H1 (cell line): ENCODE data around the gene ZNF648. TPM values are rescaled to one million over a fixed set of nuclear protein-coding genes. Genes with fewer than 3 reads are reported as not detected.

Source experiments
- CTCF ChIA-PET: fragments of 300-600 bp; sonication (Branson Sonifier 250); formaldehyde crosslinking; loops from one replicate; lab custom pipeline; 2021; ENCODE audit not compliant: partially characterized antibody; lab: Charles Lee
- POLR2A ChIA-PET: fragments of 300-600 bp; sonication (Branson Sonifier 250); formaldehyde crosslinking; loops from one replicate; lab custom pipeline; 2021; ENCODE audit warnings: inconsistent platforms; ENCODE audit not compliant: partially characterized antibody; lab: Charles Lee
- DNase-seq, 2 experiments: peaks; one replicate each; pipeline versions ENCODE4 v3.0.0 to v3.0.0-alpha.2; 2010 to 2022; ENCODE audit warnings: low spot score in 2 of 2, low read depth in 1 of 2, mixed read lengths in 1 of 2
- FAIRE-seq: peaks from 2 replicates; lab custom pipeline; 2011; peaks lifted over from hg19 to GRCh38; lab: Jason Lieb, UNC
- H2AFZ ChIP-seq: 2 replicates; pipeline ENCODE4 v1.8.1; 2012; ENCODE audit warnings: low read length, inconsistent platforms
- H2AK5ac ChIP-seq: 2 replicates; pipeline ENCODE4 v1.6.1; 2013; ENCODE audit warnings: low read depth, low read length
- H2BK120ac ChIP-seq: replicated peaks from 2 replicates; pipeline ENCODE3; 2013; ENCODE audit warnings: low read depth, low read length, inconsistent platforms
- H2BK12ac ChIP-seq: 2 replicates; pipeline ENCODE4 v1.6.1; 2013; ENCODE audit warnings: low read depth, low read length
- H2BK15ac ChIP-seq: 2 replicates; pipeline ENCODE4 v1.6.1; 2013; ENCODE audit warnings: low read length
- H2BK20ac ChIP-seq: 2 replicates; pipeline ENCODE4 v1.6.1; 2013; ENCODE audit warnings: low read length
- H2BK5ac ChIP-seq: 2 replicates; pipeline ENCODE4 v1.6.1; 2013; ENCODE audit warnings: low read depth, low read length
- H3K14ac ChIP-seq: 2 replicates; pipeline ENCODE4 v1.6.1; 2013; ENCODE audit warnings: inconsistent platforms; ENCODE audit not compliant: insufficient read length
- H3K18ac ChIP-seq: 2 replicates; pipeline ENCODE4 v1.6.1; 2013; ENCODE audit warnings: low read length; ENCODE audit errors: extremely low read depth
- H3K23ac ChIP-seq: 2 replicates; pipeline ENCODE4 v1.6.1; 2013; ENCODE audit warnings: inconsistent platforms; ENCODE audit not compliant: insufficient read length
- H3K23me2 ChIP-seq: 2 replicates; pipeline ENCODE4 v1.6.1; 2013; ENCODE audit warnings: low read depth, low read length
- H3K27ac ChIP-seq: 2 replicates; pipeline ENCODE4 v1.6.1; 2011; ENCODE audit warnings: low read depth, low read length, inconsistent platforms
- H3K27me3 ChIP-seq, 4 experiments: replicated peaks in 1 of 4; 1 replicate in 1 of 4; 2 replicates in 3 of 4; pipeline versions ENCODE4 v1.6.1 to v1.8.1; 2011 to 2013; ENCODE audit warnings: low read length in 3 of 4, mild to moderate bottlenecking in 3 of 4, inconsistent platforms in 2 of 4, mixed read lengths in 2 of 4, moderate library complexity in 1 of 4; ENCODE audit not compliant: control insufficient read depth in 3 of 4, insufficient read depth in 3 of 4; ENCODE audit errors: extremely low read depth in 1 of 4
- H3K36me3 ChIP-seq, 4 experiments: 2 replicates each; pipeline versions ENCODE4 v1.6.1 to v1.8.1; 2011 to 2013; ENCODE audit warnings: mild to moderate bottlenecking in 4 of 4, low read length in 3 of 4, moderate library complexity in 2 of 4, control low read depth in 1 of 4, inconsistent platforms in 1 of 4; ENCODE audit not compliant: insufficient read depth in 4 of 4, control insufficient read depth in 2 of 4
- H3K4ac ChIP-seq: replicated peaks from 2 replicates; pipeline ENCODE3; 2013; ENCODE audit warnings: low read length, low read depth, mixed read lengths, inconsistent platforms; ENCODE audit not compliant: insufficient read length
- H3K4me1 ChIP-seq, 4 experiments: replicated peaks in 1 of 4; 1 replicate in 1 of 4; 2 replicates in 3 of 4; pipeline versions ENCODE4 v1.6.1 to v1.8.1; 2011 to 2013; ENCODE audit warnings: low read length in 3 of 4, inconsistent platforms in 2 of 4, mixed read lengths in 1 of 4; ENCODE audit not compliant: insufficient read depth in 4 of 4, control insufficient read depth in 3 of 4
- H3K4me2 ChIP-seq, 2 experiments: 2 replicates each; pipeline versions ENCODE4 v1.6.1 to v1.8.1; 2011 to 2013; ENCODE audit warnings: low read depth in 2 of 2, low read length in 2 of 2, control low read depth in 1 of 2, inconsistent platforms in 1 of 2, mild to moderate bottlenecking in 1 of 2; ENCODE audit not compliant: insufficient read depth in 1 of 2
- H3K4me3 ChIP-seq, 4 experiments: fragments of 200-600, 300-600 bp in 1 of 4; sonication (generic), shearing (Covaris generic), sonication (Bioruptor Twin) in 1 of 4; 2 replicates each; pipeline versions ENCODE4 v1.5.1 to v1.8.1; 2011 to 2016; ENCODE audit warnings: low read length in 4 of 4, low read depth in 3 of 4, control low read depth in 2 of 4, inconsistent platforms in 2 of 4, mild to moderate bottlenecking in 2 of 4, mixed read lengths in 1 of 4, moderate library complexity in 1 of 4; ENCODE audit not compliant: insufficient read depth in 2 of 4; ENCODE audit errors: extremely low read depth in 1 of 4
- H3K56ac ChIP-seq: replicated peaks from 2 replicates; pipeline ENCODE3; 2013; ENCODE audit warnings: low read depth, mild to moderate bottlenecking, mixed read lengths, low read length, inconsistent platforms; ENCODE audit not compliant: insufficient read length
- H3K79me1 ChIP-seq: 2 replicates; pipeline ENCODE4 v1.6.1; 2013; ENCODE audit warnings: low read depth, low read length, control low read depth
- H3K79me2 ChIP-seq, 2 experiments: 2 replicates each; pipeline versions ENCODE4 v1.6.1 to v1.8.1; 2012 to 2013; ENCODE audit warnings: low read length in 2 of 2, mild to moderate bottlenecking in 2 of 2, inconsistent platforms in 1 of 2; ENCODE audit not compliant: insufficient read depth in 2 of 2, control insufficient read depth in 1 of 2
- H3K9ac ChIP-seq, 4 experiments: replicated peaks in 1 of 4; 1 replicate in 1 of 4; 2 replicates in 3 of 4; pipeline versions ENCODE4 v1.6.1 to v1.8.1; 2011 to 2013; ENCODE audit warnings: low read depth in 3 of 4, low read length in 3 of 4, control low read depth in 2 of 4, mild to moderate bottlenecking in 2 of 4, moderate library complexity in 2 of 4, inconsistent platforms in 1 of 4; ENCODE audit errors: extremely low read depth in 1 of 4
- H3K9me3 ChIP-seq, 2 experiments: 2 replicates each; pipeline versions ENCODE4 v1.6.1 to v1.8.1; 2012 to 2013; ENCODE audit warnings: mild to moderate bottlenecking in 2 of 2, moderate library complexity in 2 of 2, control low read depth in 1 of 2, inconsistent platforms in 1 of 2, low read depth in 1 of 2, low read length in 1 of 2, mixed read lengths in 1 of 2; ENCODE audit not compliant: insufficient read depth in 2 of 2
- H4K20me1 ChIP-seq, 2 experiments: replicated peaks in 1 of 2; 2 replicates each; pipeline versions ENCODE3 to v1.8.1; 2011 to 2013; ENCODE audit warnings: inconsistent platforms in 2 of 2, low read length in 2 of 2, mild to moderate bottlenecking in 1 of 2; ENCODE audit not compliant: insufficient read depth in 2 of 2, control insufficient read depth in 1 of 2
- H4K5ac ChIP-seq: 2 replicates; pipeline ENCODE4 v1.6.1; 2013; ENCODE audit warnings: low read length, low read depth, mixed read lengths, inconsistent platforms; ENCODE audit not compliant: insufficient read length
- H4K8ac ChIP-seq: 2 replicates; pipeline ENCODE4 v1.8.0; 2013; ENCODE audit warnings: mild to moderate bottlenecking, moderate library complexity, low read length, inconsistent platforms; ENCODE audit not compliant: insufficient read depth; ENCODE audit errors: extremely low read depth
- H4K91ac ChIP-seq: replicated peaks from 2 replicates; pipeline ENCODE3; 2013; ENCODE audit warnings: low read length, mixed read lengths, inconsistent platforms; ENCODE audit not compliant: insufficient read length
- CBX5 ChIP-seq: fragments of 300-800, 300-1000 bp; sonication (generic); IDR thresholded peaks from 2 replicates; pipeline ENCODE4 v1.7.1; 2016; ENCODE audit warnings: antibody characterized with exemption, low read length, low read depth
- CBX8 ChIP-seq: fragments of 300-800, 300-1000 bp; sonication (generic); IDR thresholded peaks from 2 replicates; pipeline ENCODE4 v1.7.1; 2016; ENCODE audit warnings: low read depth, low read length, borderline replicate concordance
- EZH2 ChIP-seq: fragments of 200-600 bp; sonication (generic); IDR thresholded peaks from 2 replicates; pipeline ENCODE4 v1.7.1; 2012; ENCODE audit warnings: low read depth, mild to moderate bottlenecking, moderate library complexity, low read length, inconsistent platforms; ENCODE audit not compliant: severe bottlenecking
- FOSL1 ChIP-seq: IDR thresholded peaks from 2 replicates; pipeline ENCODE4 v1.6.1; 2011; ENCODE audit warnings: mild to moderate bottlenecking, low read depth, low read length, moderate library complexity; ENCODE audit not compliant: insufficient read depth
- HDAC6 ChIP-seq: IDR thresholded peaks from one replicate; pipeline ENCODE4 v1.7.1; 2012; ENCODE audit warnings: low read depth, mild to moderate bottlenecking, inconsistent platforms, low read length, moderate library complexity
- JUN ChIP-seq: IDR thresholded peaks from 2 replicates; pipeline ENCODE4 v1.6.1; 2011; ENCODE audit warnings: low read depth, mild to moderate bottlenecking, improper control_type of control experiment, low read length
- MAX ChIP-seq: IDR thresholded peaks from 2 replicates; pipeline ENCODE4 v1.6.1; 2012; ENCODE audit warnings: inconsistent platforms
- NRF1 ChIP-seq: IDR thresholded peaks from 2 replicates; pipeline ENCODE4 v1.6.1; 2011; ENCODE audit warnings: mild to moderate bottlenecking, low read depth, low read length, improper control_type of control experiment
- POLR2A ChIP-seq, 2 experiments: IDR thresholded peaks; 1 replicate in 1 of 2; 2 replicates in 1 of 2; pipeline ENCODE4 v1.6.1; 2011; ENCODE audit warnings: low read depth in 2 of 2, low read length in 2 of 2, mild to moderate bottlenecking in 2 of 2; ENCODE audit errors: control extremely low read depth in 1 of 2
- POU5F1 ChIP-seq: IDR thresholded peaks from 2 replicates; pipeline ENCODE4 v1.6.1; 2011; ENCODE audit warnings: low read depth, mild to moderate bottlenecking, low read length, moderate library complexity
- RBBP5 ChIP-seq: IDR thresholded peaks from 2 replicates; pipeline ENCODE4 v1.7.1; 2012; ENCODE audit warnings: low read depth, mild to moderate bottlenecking, inconsistent platforms, low read length, moderate library complexity, borderline replicate concordance
- TBP ChIP-seq: IDR thresholded peaks from 2 replicates; pipeline ENCODE4 v1.6.1; 2011; ENCODE audit warnings: low read depth, low read length, improper control_type of control experiment
- USF2 ChIP-seq: IDR thresholded peaks from 2 replicates; pipeline ENCODE4 v1.6.1; 2011; ENCODE audit warnings: low read length, improper control_type of control experiment
- WGBS, 2 experiments: shearing (Covaris generic) in 1 of 2; methylation state at CpG; one replicate each; pipeline versions ENCODE4 v1.1.6 to v1.1.7; 2013 to 2015; ENCODE audit warnings: low lambda C conversion rate in 2 of 2, mixed read lengths in 2 of 2, inconsistent platforms in 1 of 2, low coverage in 1 of 2, missing lambda C conversion rate in 1 of 2; ENCODE audit not compliant: insufficient replicate concordance in 2 of 2, insufficient coverage in 1 of 2, insufficient read length in 1 of 2; ENCODE audit errors: extremely low coverage in 1 of 2, missing lambda C conversion rate in 1 of 2; 5-methylcytosine and 5-hydroxymethylcytosine counted together
- polyA plus RNA-seq, 7 experiments: library from polyadenylated mRNA; depleted of rRNA in 3 of 7; stranded (reverse) in 5 of 7; unstranded in 2 of 7; fragments of >200 nt in 5 of 7; fragments of 200-250 nt in 2 of 7; gene quantifications; 1 replicate in 5 of 7; 2 replicates in 1 of 7; 4 replicates in 1 of 7; pipeline versions ENCODE4 v1.2.1 to v1.2.3, GENCODE V29; 2011 to 2013; ENCODE audit warnings: missing spikeins in 2 of 7, mixed read lengths in 2 of 7
- total RNA-seq: library from RNA; stranded (reverse); fragmentation: NEBNext Ultra II Directional; extraction: Animal tissue kit (Norgen Biotek cat#: 25700); gene quantifications from 2 replicates; pipeline ENCODE4 v1.2.1, GENCODE V29; 2021

ZNF648 gene
- total and polyA plus RNA-seq, 2 of the 8 experiments (the other 6 are each of a cell fraction or from before 2014, with no cell fraction given), result 0.20 to 0.53 TPM

GRCh38 chr1:182032251-182032650, 29.3 kb downstream of the ZNF648 start:
- H4K20me1 ChIP-seq, result no peaks in the 10 kb centered on the region
- no peak for DNase-seq
- no peak overlapping the region for H3K18ac ChIP-seq
- H2AK5ac ChIP-seq, result no peak overlapping the region
- no peak overlapping the region for H4K8ac ChIP-seq
- H3K4me2 ChIP-seq, result no peak overlapping the region
- no peak overlapping the region for H3K23ac ChIP-seq
- peaks cover 7% of the 10 kb centered on the region; the same call in 1 of the 2 replicates for H3K23me2 ChIP-seq
- no peak for FAIRE-seq
- no peak overlapping the region for H2BK5ac ChIP-seq
- peaks cover 10 to 13% of the 10 kb centered on the region in 2 experiments for H3K9me3 ChIP-seq
- H3K9ac ChIP-seq, result no peak overlapping the region
- ChIA-PET POLR2A (no interaction called here), CTCF (interaction anchor here (1.2 to 3.2 kb wide), 6 partner anchors 17 to 95 kb away, joined by 3 to 12 read pairs (median 5); no protein-coding TSS in a partner anchor)
- H3K79me2 ChIP-seq, result no peaks in the 10 kb centered on the region
- no peaks in the 10 kb centered on the region; a peak in 1 of 8 replicates for H3K36me3 ChIP-seq
- no peak overlapping the region for H2BK12ac ChIP-seq
- 82% methylated on average over 1 of the region's 1 CpG; no CpG with 5 or more reads in 1 of the 2 experiments for WGBS, 2 experiments
- H4K91ac ChIP-seq, result no peak overlapping the region
- H3K14ac ChIP-seq, result no peak overlapping the region
- H2BK20ac ChIP-seq, result no peak overlapping the region
- no peak overlapping the region for H3K4me3 ChIP-seq
- H2AFZ ChIP-seq, result no peak overlapping the region
- no peak overlapping the region for H3K56ac ChIP-seq
- no peak overlapping the region for H4K5ac ChIP-seq
- no peak overlapping the region for H2BK15ac ChIP-seq
- H3K27ac ChIP-seq, result no peak overlapping the region
- no peaks in the 10 kb centered on the region for H3K79me1 ChIP-seq
- peaks cover 0 to 4% (median 2%) of the 10 kb centered on the region in 4 experiments; a peak in 3 of 7 replicates for H3K4me1 ChIP-seq
- H3K27me3 ChIP-seq, result no peaks in the 10 kb centered on the region; a peak in 1 of 7 replicates
- H3K4ac ChIP-seq, result no peak overlapping the region
- no peak overlapping the region for H2BK120ac ChIP-seq
- TF ChIP-seq HDAC6, result no peak
- TF ChIP-seq CBX5, result no peak
- TF ChIP-seq RBBP5, result no peak
- TF ChIP-seq POU5F1, result no peak
- no peak for TF ChIP-seq FOSL1
- no peak for TF ChIP-seq TBP
- TF ChIP-seq USF2, result no peak
- no peak for TF ChIP-seq MAX
- no peak for TF ChIP-seq JUN
- TF ChIP-seq CBX8, result no peak
- no peak for TF ChIP-seq POLR2A (IDR thresholded peaks at IDR 0.05; ENCODE audit: control extremely low read depth in 1 of 2, low read depth in 2 of 2, low read length in 2 of 2)
- no peak for TF ChIP-seq NRF1
- no peak for TF ChIP-seq EZH2
